Breast epithelium (tissue), 4 donors: Measurements from ENCODE around the gene CCND1. TPM values are rescaled to one million over a fixed set of nuclear protein-coding genes. Genes with fewer than 3 reads are reported as not detected.

Source experiments
- DNase-seq, 2 donors: peaks; one replicate each; pipeline ENCODE4 v3.0.0-alpha.2; 2019; ENCODE audit warnings: low spot score in 2 of 2
- H3K27ac ChIP-seq, 2 donors: fragments of 200-600 bp; sonication (generic) in 1 of 2; one replicate each; pipeline ENCODE4 v1.5.1; 2016 to 2019; ENCODE audit warnings: mild to moderate bottlenecking in 1 of 2
- H3K27me3 ChIP-seq, 2 donors: fragments of 200-600 bp; sonication (generic) in 1 of 2; one replicate each; pipeline versions ENCODE4 v1.5.1 to v1.6.0; 2017 to 2019; ENCODE audit warnings: control low read depth in 1 of 2, mild to moderate bottlenecking in 1 of 2
- H3K36me3 ChIP-seq: fragments of 200-600 bp; one replicate; pipeline ENCODE4 v1.5.1; 2019
- H3K4me1 ChIP-seq, 2 donors: fragments of 200-600 bp; sonication (generic); one replicate each; pipeline ENCODE4 v1.5.1; 2016 to 2019; ENCODE audit warnings: control low read depth in 1 of 2
- H3K4me3 ChIP-seq, 3 donors: fragments of 200-600 bp; sonication (generic); 1 replicate in 2 of 3; 2 replicates in 1 of 3; pipeline ENCODE4 v1.5.1; 2016 to 2019; ENCODE audit warnings: mild to moderate bottlenecking in 3 of 3, moderate library complexity in 2 of 3
- H3K9me3 ChIP-seq, 2 donors: fragments of 200-600 bp; sonication (generic) in 1 of 2; one replicate each; pipeline ENCODE4 v1.5.1; 2016 to 2019; ENCODE audit warnings: control low read depth in 1 of 2
- POLR2A ChIP-seq: fragments of 450-650 bp; IDR thresholded peaks from one replicate; pipeline ENCODE4 v1.6.1; 2016; ENCODE audit warnings: antibody characterized with exemption, mild to moderate bottlenecking, moderate library complexity
- POLR2AphosphoS5 ChIP-seq, 3 donors: sonication (generic); formaldehyde crosslinking; IDR thresholded peaks; one replicate each; pipeline ENCODE4 v1.6.1; 2017; ENCODE audit warnings: antibody characterized with exemption in 3 of 3
- intact Hi-C: fragments of 100-400 bp; cut with DNase I; formaldehyde crosslinking; loops from one replicate; pipeline ENCODE4 v1.15.1; 2023; ENCODE audit warnings: low total_unique reads
- total RNA-seq, 3 donors: library from RNA; depleted of rRNA; stranded (reverse); fragments of >200 nt; gene quantifications; one replicate each; pipeline ENCODE4 v1.1.0, GENCODE V29; 2016
- TF ChIP-seq, protein P1 (sequence below), 3 donors: fragments of 450-650 bp; IDR thresholded peaks; one replicate each; pipeline ENCODE4 v1.5.1; 2016 to 2017; ENCODE audit warnings: antibody characterized with exemption in 3 of 3, mild to moderate bottlenecking in 3 of 3, moderate library complexity in 3 of 3

The CCND1 gene
- total RNA-seq, 3 donors from 2014 or later, result 42.3 to 199 (median 99.0) TPM

GRCh38 chr11:69682681-69683326, 41.8 kb downstream of the CCND1 start:
- H3K27ac ChIP-seq, result no peak overlapping the region
- no peak overlapping the region for H3K4me3 ChIP-seq
- no peaks in the 10 kb centered on the region for H3K9me3 ChIP-seq
- intact Hi-C loops, result no loop called here
- no peak for DNase-seq
- no peaks in the 10 kb centered on the region for H3K27me3 ChIP-seq
- no peaks in the 10 kb centered on the region for H3K4me1 ChIP-seq
- H3K36me3 ChIP-seq, result no peaks in the 10 kb centered on the region
- TF ChIP-seq, protein P1, sequence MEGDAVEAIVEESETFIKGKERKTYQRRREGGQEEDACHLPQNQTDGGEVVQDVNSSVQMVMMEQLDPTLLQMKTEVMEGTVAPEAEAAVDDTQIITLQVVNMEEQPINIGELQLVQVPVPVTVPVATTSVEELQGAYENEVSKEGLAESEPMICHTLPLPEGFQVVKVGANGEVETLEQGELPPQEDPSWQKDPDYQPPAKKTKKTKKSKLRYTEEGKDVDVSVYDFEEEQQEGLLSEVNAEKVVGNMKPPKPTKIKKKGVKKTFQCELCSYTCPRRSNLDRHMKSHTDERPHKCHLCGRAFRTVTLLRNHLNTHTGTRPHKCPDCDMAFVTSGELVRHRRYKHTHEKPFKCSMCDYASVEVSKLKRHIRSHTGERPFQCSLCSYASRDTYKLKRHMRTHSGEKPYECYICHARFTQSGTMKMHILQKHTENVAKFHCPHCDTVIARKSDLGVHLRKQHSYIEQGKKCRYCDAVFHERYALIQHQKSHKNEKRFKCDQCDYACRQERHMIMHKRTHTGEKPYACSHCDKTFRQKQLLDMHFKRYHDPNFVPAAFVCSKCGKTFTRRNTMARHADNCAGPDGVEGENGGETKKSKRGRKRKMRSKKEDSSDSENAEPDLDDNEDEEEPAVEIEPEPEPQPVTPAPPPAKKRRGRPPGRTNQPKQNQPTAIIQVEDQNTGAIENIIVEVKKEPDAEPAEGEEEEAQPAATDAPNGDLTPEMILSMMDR (IDR thresholded peaks at IDR 0.05), result no peak
- TF ChIP-seq POLR2A, result no peak
- no peak for TF ChIP-seq POLR2AphosphoS5 (IDR thresholded peaks at IDR 0.05)

GRCh38 chr11:69683764-69684333, 42.9 kb downstream of the CCND1 start:
- Histone ChIP-seq H3K4me1 (no peaks in the 10 kb centered on the region), H3K27me3 (no peaks in the 10 kb centered on the region), H3K4me3 (no peak overlapping the region), H3K9me3 (no peaks in the 10 kb centered on the region), H3K27ac (no peak overlapping the region), H3K36me3 (no peaks in the 10 kb centered on the region)
- intact Hi-C loops, result no loop called here
- TF ChIP-seq, protein P1 (IDR thresholded peaks at IDR 0.05), result peak in 2 of 3 donors; percentile 34 to 44
- no peak for TF ChIP-seq POLR2A
- TF ChIP-seq POLR2AphosphoS5 (IDR thresholded peaks at IDR 0.05), result no peak
- DNase-seq, result no peak

GRCh38 chr11:69684651-69685050, 43.7 kb downstream of the CCND1 start:
- Histone ChIP-seq H3K36me3 (no peaks in the 10 kb centered on the region), H3K27ac (no peak overlapping the region), H3K4me1 (no peaks in the 10 kb centered on the region), H3K4me3 (no peak overlapping the region), H3K27me3 (no peaks in the 10 kb centered on the region), H3K9me3 (no peaks in the 10 kb centered on the region)
- no peak for DNase-seq
- intact Hi-C loops, result no loop called here
- TF ChIP-seq POLR2AphosphoS5 (IDR thresholded peaks at IDR 0.05) (no peak), POLR2A (no peak)
- TF ChIP-seq, protein P1 (IDR thresholded peaks at IDR 0.05), result no peak

GRCh38 chr11:69685348-69685747, 44.4 kb downstream of the CCND1 start:
- intact Hi-C loops, result no loop called here
- no peak overlapping the region for H3K27ac ChIP-seq
- H3K4me3 ChIP-seq, result peak overlapping the region in 1 of 3 donors; percentile 37
- H3K4me1 ChIP-seq, result no peaks in the 10 kb centered on the region
- TF ChIP-seq POLR2AphosphoS5 (IDR thresholded peaks at IDR 0.05), result no peak
- no peak for TF ChIP-seq POLR2A
- TF ChIP-seq, protein P1 (IDR thresholded peaks at IDR 0.05), result no peak
- no peaks in the 10 kb centered on the region for H3K36me3 ChIP-seq
- H3K9me3 ChIP-seq, result no peaks in the 10 kb centered on the region
- DNase-seq, result no peak
- no peaks in the 10 kb centered on the region for H3K27me3 ChIP-seq

GRCh38 chr11:69686452-69686851, 45.5 kb downstream of the CCND1 start:
- Histone ChIP-seq H3K36me3 (no peaks in the 10 kb centered on the region), H3K9me3 (no peaks in the 10 kb centered on the region), H3K27ac (no peak overlapping the region), H3K4me3 (no peak overlapping the region), H3K27me3 (no peaks in the 10 kb centered on the region), H3K4me1 (no peaks in the 10 kb centered on the region)
- TF ChIP-seq POLR2A, result no peak
- TF ChIP-seq, protein P1 (IDR thresholded peaks at IDR 0.05), result no peak
- no peak for TF ChIP-seq POLR2AphosphoS5 (IDR thresholded peaks at IDR 0.05)
- DNase-seq, result no peak
- intact Hi-C loops, result no loop called here
